Measurements from ENCODE around the gene KLHL29. TPM values are rescaled to one million over a fixed set of nuclear protein-coding genes. Genes with fewer than 3 reads are reported as not detected.

The KLHL29 gene
- total RNA-seq, 1 donor from 2014 or later: 4.4 TPM

- Mint-ChIP-seq H3K27ac (no peak overlapping the region), H3K4me1 (ENCODE audit: low read depth) (no peaks in the 10 kb centered on the region), H3K36me3 (ENCODE audit: insufficient read depth) (peaks cover 7% of the 10 kb centered on the region), H3K4me3 (ENCODE audit: low read depth) (no peak overlapping the region), H3K9me3 (ENCODE audit: low read depth) (no peaks in the 10 kb centered on the region), H3K27me3 (no peaks in the 10 kb centered on the region)
- DNase-seq (ENCODE audit: low spot score, unreplicated experiment): no peak
- no peak for TF ChIP-seq CTCF (IDR thresholded peaks at IDR 0.05; ENCODE audit: unreplicated experiment)
These were observed 327.2 kb downstream of the KLHL29 start for GRCh38 chr2:23711979-23712755.

- no peak for TF ChIP-seq CTCF (IDR thresholded peaks at IDR 0.05; ENCODE audit: unreplicated experiment)
- Mint-ChIP-seq H3K27me3 (no peaks in the 10 kb centered on the region), H3K4me1 (ENCODE audit: low read depth) (no peaks in the 10 kb centered on the region), H3K27ac (no peak overlapping the region), H3K36me3 (ENCODE audit: insufficient read depth) (peaks cover 5% of the 10 kb centered on the region), H3K4me3 (ENCODE audit: low read depth) (no peak overlapping the region), H3K9me3 (ENCODE audit: low read depth) (no peaks in the 10 kb centered on the region)
- DNase-seq (ENCODE audit: low spot score, unreplicated experiment): no peak
These were observed 327.8 kb downstream of the KLHL29 start for GRCh38 chr2:23712756-23713151.

- Mint-ChIP-seq H3K4me3 (ENCODE audit: low read depth) (no peak overlapping the region), H3K9me3 (ENCODE audit: low read depth) (no peaks in the 10 kb centered on the region), H3K4me1 (ENCODE audit: low read depth) (no peaks in the 10 kb centered on the region), H3K36me3 (ENCODE audit: insufficient read depth) (peaks cover 5% of the 10 kb centered on the region), H3K27ac (no peak overlapping the region), H3K27me3 (no peaks in the 10 kb centered on the region)
- no peak for DNase-seq (ENCODE audit: low spot score, unreplicated experiment)
- no peak for TF ChIP-seq CTCF (IDR thresholded peaks at IDR 0.05; ENCODE audit: unreplicated experiment)
These were observed 328.4 kb downstream of the KLHL29 start for GRCh38 chr2:23713351-23713750.

GRCh38 chr2:23718931-23719700 lies 334.1 kb downstream of the KLHL29 start:
- H3K9me3 Mint-ChIP-seq (ENCODE audit: low read depth): peaks cover 16% of the 10 kb centered on the region
- TF ChIP-seq CTCF (IDR thresholded peaks at IDR 0.05; ENCODE audit: unreplicated experiment): no peak
- no peak for DNase-seq (ENCODE audit: low spot score, unreplicated experiment)
- H3K27ac Mint-ChIP-seq: no peak overlapping the region
- no peak overlapping the region for H3K4me3 Mint-ChIP-seq (ENCODE audit: low read depth)
- H3K27me3 Mint-ChIP-seq: no peaks in the 10 kb centered on the region
- H3K4me1 Mint-ChIP-seq (ENCODE audit: low read depth): no peaks in the 10 kb centered on the region
- H3K36me3 Mint-ChIP-seq (ENCODE audit: insufficient read depth): peaks cover 18% of the 10 kb centered on the region

GRCh38 chr2:23719716-23720115 lies 334.7 kb downstream of the KLHL29 start:
- H3K36me3 Mint-ChIP-seq (ENCODE audit: insufficient read depth): peaks cover 21% of the 10 kb centered on the region
- H3K27ac Mint-ChIP-seq: no peak overlapping the region
- TF ChIP-seq CTCF (IDR thresholded peaks at IDR 0.05; ENCODE audit: unreplicated experiment): no peak
- H3K27me3 Mint-ChIP-seq: no peaks in the 10 kb centered on the region
- H3K4me1 Mint-ChIP-seq (ENCODE audit: low read depth): no peaks in the 10 kb centered on the region
- no peak overlapping the region for H3K4me3 Mint-ChIP-seq (ENCODE audit: low read depth)
- peaks cover 16% of the 10 kb centered on the region for H3K9me3 Mint-ChIP-seq (ENCODE audit: low read depth)
- no peak for DNase-seq (ENCODE audit: low spot score, unreplicated experiment)

All from progenitor cell of endocrine pancreas (in vitro differentiated cells).